ENCODE measurements around the gene CCDC186. TPM values are rescaled to one million over a fixed set of nuclear protein-coding genes. Genes with fewer than 3 reads are reported as not detected.

Gene CCDC186
- total and polyA plus RNA-seq, 2 experiments from 2014 or later, result 14.9 to 32.4 TPM

- no peaks in the 10 kb centered on the region for H3K4me1 ChIP-seq (ENCODE audit: insufficient read depth)
- H3K9me3 ChIP-seq (ENCODE audit: low read depth), result no peaks in the 10 kb centered on the region
- no peak for TF ChIP-seq EZH2 (IDR thresholded peaks at IDR 0.05; ENCODE audit: borderline replicate concordance)
- no peak for TF ChIP-seq CTCF (IDR thresholded peaks at IDR 0.05; ENCODE audit: poor library complexity)
- no peak for TF ChIP-seq EZH2phosphoT487 (IDR thresholded peaks at IDR 0.05; ENCODE audit: low read depth, severe bottlenecking, unreplicated experiment)
- H3K9me2 ChIP-seq (replicated peaks; ENCODE audit: insufficient read depth), result no peaks in the 10 kb centered on the region
- 85% methylated on average over 5 of the region's 5 CpGs for WGBS (ENCODE audit: low lambda C conversion rate, missing lambda C conversion rate)
- no peaks in the 10 kb centered on the region for H4K20me1 ChIP-seq (ENCODE audit: insufficient read depth, poor library complexity, severe bottlenecking)
- no peaks in the 10 kb centered on the region for H3K36me3 ChIP-seq (replicated peaks; ENCODE audit: insufficient read depth, low read depth)
- H3K79me2 ChIP-seq, result no peaks in the 10 kb centered on the region
- no peaks in the 10 kb centered on the region for H3K27me3 ChIP-seq
- H3K27ac ChIP-seq, result no peak overlapping the region
- DNase-seq (ENCODE audit: low spot score), result no peak
- H2AFZ ChIP-seq, result no peak overlapping the region
- H3K4me2 ChIP-seq, result no peak overlapping the region
- H3K4me3 ChIP-seq, result no peak overlapping the region
Observed at GRCh38 chr10:114087255-114087654, 86.7 kb downstream of the CCDC186 start.

- Histone ChIP-seq H3K27me3 (no peaks in the 10 kb centered on the region), H2AFZ (no peak overlapping the region), H3K9me2 (replicated peaks; ENCODE audit: insufficient read depth) (no peaks in the 10 kb centered on the region), H3K79me2 (no peaks in the 10 kb centered on the region), H3K36me3 (replicated peaks; ENCODE audit: insufficient read depth, low read depth) (no peaks in the 10 kb centered on the region), H3K27ac (no peak overlapping the region), H3K4me2 (no peak overlapping the region), H3K4me1 (ENCODE audit: insufficient read depth) (no peaks in the 10 kb centered on the region), H4K20me1 (ENCODE audit: insufficient read depth, poor library complexity, severe bottlenecking) (no peaks in the 10 kb centered on the region), H3K4me3 (no peak overlapping the region), H3K9me3 (ENCODE audit: low read depth) (no peaks in the 10 kb centered on the region)
- TF ChIP-seq CTCF (IDR thresholded peaks at IDR 0.05; ENCODE audit: poor library complexity) (no peak), EZH2 (IDR thresholded peaks at IDR 0.05; ENCODE audit: borderline replicate concordance) (no peak), EZH2phosphoT487 (IDR thresholded peaks at IDR 0.05; ENCODE audit: low read depth, severe bottlenecking, unreplicated experiment) (no peak)
- 88% methylated on average over 4 of the region's 4 CpGs for WGBS (ENCODE audit: low lambda C conversion rate, missing lambda C conversion rate)
- no peak for DNase-seq (ENCODE audit: low spot score)
Observed at GRCh38 chr10:114084215-114084614, 89.8 kb downstream of the CCDC186 start.

- no peaks in the 10 kb centered on the region for H3K9me2 ChIP-seq (replicated peaks; ENCODE audit: insufficient read depth)
- H3K4me1 ChIP-seq (ENCODE audit: insufficient read depth), result no peaks in the 10 kb centered on the region
- H3K36me3 ChIP-seq (replicated peaks; ENCODE audit: insufficient read depth, low read depth), result no peaks in the 10 kb centered on the region
- H3K4me2 ChIP-seq, result no peak overlapping the region
- WGBS (ENCODE audit: low lambda C conversion rate, missing lambda C conversion rate), result 94% methylated on average over 5 of the region's 5 CpGs
- no peak for TF ChIP-seq CTCF (IDR thresholded peaks at IDR 0.05; ENCODE audit: poor library complexity)
- no peak for TF ChIP-seq EZH2 (IDR thresholded peaks at IDR 0.05; ENCODE audit: borderline replicate concordance)
- no peak for TF ChIP-seq EZH2phosphoT487 (IDR thresholded peaks at IDR 0.05; ENCODE audit: low read depth, severe bottlenecking, unreplicated experiment)
- no peak for DNase-seq (ENCODE audit: low spot score)
- H3K27ac ChIP-seq, result peak overlapping the region; percentile 27
- no peaks in the 10 kb centered on the region for H4K20me1 ChIP-seq (ENCODE audit: insufficient read depth, poor library complexity, severe bottlenecking)
- H3K9me3 ChIP-seq (ENCODE audit: low read depth), result no peaks in the 10 kb centered on the region
- no peaks in the 10 kb centered on the region for H3K27me3 ChIP-seq
- no peak overlapping the region for H2AFZ ChIP-seq
- H3K4me3 ChIP-seq, result no peak overlapping the region
- no peaks in the 10 kb centered on the region for H3K79me2 ChIP-seq
Observed at GRCh38 chr10:114083040-114083439, 91.0 kb downstream of the CCDC186 start.
